PC-3 (cell line): Measurements from ENCODE around the gene OVCH1. TPM values are rescaled to one million over a fixed set of nuclear protein-coding genes. Genes with fewer than 3 reads are reported as not detected.

Source experiments
- ATAC-seq: fragments of 200-7000 bp; cut with Tn5 transposase; 2 replicates; pipeline ENCODE4 v1.9.1; 2020; ENCODE audit warnings: mild to moderate bottlenecking, moderate library complexity
- BruUV-seq: library from RNA; stranded (reverse); fragments of 400-500 nt; replicated peaks from 2 replicates; lab custom pipeline; 2021; lab: Mats Ljungman, UMichigan
- CTCF ChIA-PET: fragments of 300-600 bp; sonication (Branson Sonifier 250); formaldehyde crosslinking; loops from one replicate; lab custom pipeline; 2022; ENCODE audit warnings: antibody characterized with exemption; lab: Charles Lee
- POLR2A ChIA-PET: fragments of 300-600 bp; sonication (Branson Sonifier 250); formaldehyde crosslinking; loops from one replicate; lab custom pipeline; 2022; ENCODE audit warnings: antibody characterized with exemption; ENCODE audit not compliant: unreplicated experiment; lab: Charles Lee
- DNase-seq: peaks from one replicate; pipeline ENCODE4 v3.0.0-alpha.2; 2015
- H2AFZ ChIP-seq: fragments of 300-600 bp; sonication (generic); 2 replicates; pipeline ENCODE4 v1.6.0; 2016; ENCODE audit warnings: antibody characterized with exemption, low read length
- H3F3A ChIP-seq: fragments of 300-600 bp; sonication (generic); one replicate; pipeline ENCODE4 v1.6.0; 2017; ENCODE audit warnings: antibody characterized with exemption, low read length, control low read depth, mild to moderate bottlenecking; ENCODE audit not compliant: unreplicated experiment
- H3K27ac ChIP-seq: fragments of 300-600 bp; sonication (generic); 2 replicates; pipeline ENCODE4 v1.5.1; 2016; ENCODE audit warnings: mild to moderate bottlenecking, low read length
- H3K27me3 ChIP-seq: fragments of 300-600 bp; sonication (generic); 2 replicates; pipeline ENCODE4 v1.6.1; 2016; ENCODE audit warnings: low read length, mixed read lengths
- H3K36me3 ChIP-seq: fragments of 300-600 bp; sonication (generic); 2 replicates; pipeline ENCODE4 v1.6.1; 2016; ENCODE audit warnings: low read depth, mixed run types, low read length, mixed read lengths
- H3K4me1 ChIP-seq: fragments of 300-600 bp; sonication (generic); 2 replicates; pipeline ENCODE4 v1.5.1; 2016; ENCODE audit warnings: low read length; ENCODE audit not compliant: insufficient read depth
- H3K4me2 ChIP-seq: fragments of 300-600 bp; sonication (generic); 2 replicates; pipeline ENCODE4 v1.6.0; 2016; ENCODE audit warnings: low read length
- H3K4me3 ChIP-seq: fragments of 300-600 bp; sonication (generic); 2 replicates; pipeline ENCODE4 v1.5.1; 2016; ENCODE audit warnings: mild to moderate bottlenecking, low read length, mixed read lengths
- H3K79me2 ChIP-seq: fragments of 300-600 bp; sonication (generic); 2 replicates; pipeline ENCODE4 v1.6.1; 2017; ENCODE audit warnings: low read length, mixed read lengths
- H3K9ac ChIP-seq: fragments of 300-600 bp; sonication (generic); 2 replicates; pipeline ENCODE4 v1.6.0; 2016; ENCODE audit warnings: mild to moderate bottlenecking, low read length
- H3K9me2 ChIP-seq: fragments of 300-600 bp; sonication (generic); replicated peaks from 2 replicates; pipeline ENCODE4 v1.6.1; 2016; ENCODE audit warnings: mixed run types, low read length, mixed read lengths
- H3K9me3 ChIP-seq: fragments of 300-600 bp; sonication (generic); 2 replicates; pipeline ENCODE4 v1.6.1; 2016; ENCODE audit warnings: low read length, mixed read lengths
- H4K20me1 ChIP-seq: fragments of 300-600 bp; sonication (generic); 2 replicates; pipeline ENCODE4 v1.6.1; 2016; ENCODE audit warnings: low read length, mixed read lengths
- CTCF ChIP-seq: fragments of 300-600 bp; sonication (generic); conservative IDR thresholded peaks from 2 replicates; pipeline ENCODE4 v1.5.1; 2017; ENCODE audit warnings: antibody characterized with exemption, low read depth, mild to moderate bottlenecking, low read length
- EZH2 ChIP-seq: fragments of 300-600 bp; sonication (generic); IDR thresholded peaks from one replicate; pipeline ENCODE4 v1.6.1; 2017; ENCODE audit warnings: antibody characterized with exemption, mild to moderate bottlenecking, low read length; ENCODE audit not compliant: unreplicated experiment
- EZH2phosphoT487 ChIP-seq: fragments of 300-600 bp; sonication (generic); IDR thresholded peaks from 2 replicates; pipeline ENCODE4 v1.6.1; 2018; ENCODE audit warnings: mild to moderate bottlenecking, antibody characterized with exemption, low read length, borderline replicate concordance
- intact Hi-C: fragments of 100-400 bp; cut with micrococcal nuclease; formaldehyde crosslinking; loops from 2 replicates; pipeline ENCODE4 v1.9.0; 2023
- total RNA-seq: library from RNA; depleted of rRNA; stranded (reverse); fragments of >200 nt; gene quantifications from 2 replicates; pipeline ENCODE4 v1.2.3, GENCODE V29; 2014

OVCH1 gene
- total RNA-seq, 1 experiment from 2014 or later = not detected

- Histone ChIP-seq H3K4me1 (peaks cover 4% of the 10 kb centered on the region; the same call in 1 of the 2 replicates), H3K9me2 (no peaks in the 10 kb centered on the region), H2AFZ (no peak overlapping the region), H3K4me3 (no peak overlapping the region), H3K79me2 (no peaks in the 10 kb centered on the region), H3K4me2 (no peak overlapping the region), H3K27ac (no peak overlapping the region), H3K9ac (no peak overlapping the region), H4K20me1 (no peaks in the 10 kb centered on the region), H3K9me3 (no peaks in the 10 kb centered on the region), H3F3A (no peaks in the 10 kb centered on the region), H3K27me3 (peaks cover 11% of the 10 kb centered on the region), H3K36me3 (no peaks in the 10 kb centered on the region)
- intact Hi-C loops = no loop called here
- TF ChIP-seq EZH2 = no peak
- TF ChIP-seq CTCF = no peak
- no peak for TF ChIP-seq EZH2phosphoT487
- BruUV-seq = no TSS peak
- ATAC-seq (no peak), DNase-seq (no peak)
- ChIA-PET POLR2A (no interaction called here), CTCF (no interaction called here)
Observed at GRCh38 chr12:29510591-29511185, 13.2 kb upstream of the OVCH1 start.

GRCh38 chr12:29509503-29509902 lies 12.0 kb upstream of the OVCH1 start:
- Histone ChIP-seq H3K9me3 (no peaks in the 10 kb centered on the region), H3K36me3 (no peaks in the 10 kb centered on the region), H3F3A (no peaks in the 10 kb centered on the region), H3K9ac (no peak overlapping the region), H3K4me1 (peaks cover 4% of the 10 kb centered on the region; the same call in 1 of the 2 replicates), H3K4me2 (no peak overlapping the region), H3K27me3 (peaks cover 11% of the 10 kb centered on the region), H3K79me2 (no peaks in the 10 kb centered on the region), H3K4me3 (no peak overlapping the region), H3K27ac (no peak overlapping the region), H3K9me2 (no peaks in the 10 kb centered on the region), H2AFZ (no peak overlapping the region), H4K20me1 (no peaks in the 10 kb centered on the region)
- ChIA-PET CTCF (no interaction called here), POLR2A (no interaction called here)
- intact Hi-C loops = no loop called here
- DNase-seq (no peak), ATAC-seq (no peak)
- no TSS peak for BruUV-seq
- TF ChIP-seq CTCF = no peak
- no peak for TF ChIP-seq EZH2
- no peak for TF ChIP-seq EZH2phosphoT487

GRCh38 chr12:29508949-29509348 lies 11.5 kb upstream of the OVCH1 start:
- CTCF ChIA-PET = no interaction called here
- H3K9me3 ChIP-seq = no peaks in the 10 kb centered on the region

More at GRCh38 chr12:29508949-29509348, 11.5 kb upstream of the OVCH1 start:
- no peak for ATAC-seq
- H3K79me2 ChIP-seq = no peaks in the 10 kb centered on the region
- no peak for TF ChIP-seq EZH2phosphoT487
- no peak for TF ChIP-seq EZH2
- no peak for TF ChIP-seq CTCF
- H4K20me1 ChIP-seq = no peaks in the 10 kb centered on the region
- BruUV-seq = no TSS peak
- intact Hi-C loops = no loop called here
- no peak for DNase-seq
- POLR2A ChIA-PET = no interaction called here
- H3K4me3 ChIP-seq = no peak overlapping the region
- H3K9me2 ChIP-seq = no peaks in the 10 kb centered on the region
- H2AFZ ChIP-seq = no peak overlapping the region
- H3K27ac ChIP-seq = no peak overlapping the region
- H3K4me2 ChIP-seq = no peak overlapping the region
- H3F3A ChIP-seq = no peaks in the 10 kb centered on the region
- H3K27me3 ChIP-seq = peaks cover 11% of the 10 kb centered on the region
- no peak overlapping the region for H3K9ac ChIP-seq
- H3K36me3 ChIP-seq = no peaks in the 10 kb centered on the region
- H3K4me1 ChIP-seq = peaks cover 4% of the 10 kb centered on the region; the same call in 1 of the 2 replicates
